Skeletal muscle satellite cell (primary cell): ENCODE data around the gene PSMB3.
A peak's percentile ranks its signal among the peaks of the same experiment; 100 is the strongest.

Experiments
- H3K27me3 ChIP-seq: 2 replicates; pipeline ENCODE4 v1.7.0; 2013; ENCODE audit warnings: low read length; ENCODE audit not compliant: control insufficient read depth, insufficient read depth
- H3K36me3 ChIP-seq: 2 replicates; pipeline ENCODE4 v1.7.0; 2013; ENCODE audit warnings: mild to moderate bottlenecking, control low read depth, low read length; ENCODE audit not compliant: insufficient read depth
- H3K4me1 ChIP-seq: 2 replicates; pipeline ENCODE4 v1.7.0; 2013; ENCODE audit warnings: low read length; ENCODE audit not compliant: control insufficient read depth, insufficient read depth
- H3K4me2 ChIP-seq: 2 replicates; pipeline ENCODE4 v1.7.0; 2013; ENCODE audit warnings: mild to moderate bottlenecking, low read length
- H3K4me3 ChIP-seq: 2 replicates; pipeline ENCODE4 v1.7.0; 2013; ENCODE audit warnings: low read length
- H3K9ac ChIP-seq: 2 replicates; pipeline ENCODE4 v1.7.0; 2013; ENCODE audit warnings: mild to moderate bottlenecking, low read depth, low read length, moderate library complexity
- H3K9me3 ChIP-seq: replicated peaks from 2 replicates; pipeline ENCODE4 v1.7.0; 2013; ENCODE audit warnings: mild to moderate bottlenecking, control low read depth, low read length

PSMB3 gene

DNA sequence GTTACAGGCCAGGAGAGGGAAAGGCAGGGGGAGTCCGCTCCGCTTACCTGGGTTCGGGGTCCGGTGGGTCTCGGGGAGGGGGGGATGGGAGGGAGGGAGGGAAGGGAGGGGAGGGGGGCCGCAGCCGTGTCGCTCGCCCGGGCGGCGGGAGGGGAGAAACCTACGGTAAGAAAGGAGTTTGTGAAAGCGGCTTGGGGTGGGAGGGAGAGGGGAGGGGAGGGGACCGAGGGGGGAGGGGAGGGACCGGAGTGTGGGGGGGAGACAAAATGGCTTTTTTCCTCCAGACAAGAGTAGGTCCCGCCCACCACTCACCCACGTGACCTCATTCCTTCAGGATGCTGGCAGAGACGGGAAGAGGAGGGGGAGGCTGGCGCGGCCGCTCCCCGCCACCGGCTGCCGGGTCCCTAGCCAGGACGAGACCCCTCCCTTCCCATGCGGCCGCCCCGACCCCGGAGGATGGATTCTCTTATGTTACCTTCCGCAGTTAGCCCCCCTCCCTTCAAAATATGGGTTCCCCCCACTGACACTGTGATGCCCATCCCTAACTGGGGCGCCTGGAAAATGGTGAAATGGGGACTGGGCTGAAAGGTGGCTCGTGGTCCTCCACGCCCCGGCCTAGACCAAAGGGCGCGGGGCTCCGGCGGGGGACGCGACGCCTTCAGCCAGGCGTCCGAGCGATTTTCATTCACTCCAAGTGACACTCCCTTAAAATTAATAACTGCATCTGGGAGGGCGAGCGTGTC lies 4.2 kb upstream of the PSMB3 start, which contains the start of gene PCGF2:
Gene PCGF2, minus strand, starts transcription at position 188 of the 743 bp plus-strand sequence. CDS start 7,934 bp downstream, outside the sequence.
- H3K27me3 ChIP-seq, result no peaks in the 10 kb centered on the region
- H3K4me1 ChIP-seq, result peaks cover 36% of the 10 kb centered on the region
- peak within 1 kb of the TSS; percentile 96 for H3K4me3 ChIP-seq
- peak within 1 kb of the TSS; percentile 93 for H3K9ac ChIP-seq
- H3K4me2 ChIP-seq, result peak within 1 kb of the TSS; percentile 97
- H3K9me3 ChIP-seq, result no peaks in the 10 kb centered on the region
- no peaks in the 10 kb centered on the region for H3K36me3 ChIP-seq

GRCh38 chr17:38748892-38749222 lies 3.7 kb upstream of the PSMB3 start:
- Histone ChIP-seq H3K4me1 (peaks cover 36% of the 10 kb centered on the region), H3K9ac (peak overlapping the region; percentile 80), H3K9me3 (no peaks in the 10 kb centered on the region), H3K27me3 (no peaks in the 10 kb centered on the region), H3K4me2 (peak overlapping the region; percentile 97), H3K4me3 (peak overlapping the region; percentile 96), H3K36me3 (peaks cover 2% of the 10 kb centered on the region)

GRCh38 chr17:38749223-38750043 lies 3.1 kb upstream of the PSMB3 start:
- no peaks in the 10 kb centered on the region for H3K27me3 ChIP-seq
- H3K9ac ChIP-seq, result peak overlapping the region; percentile 80
- H3K4me3 ChIP-seq, result peak overlapping the region; percentile 96
- H3K4me1 ChIP-seq, result peaks cover 38% of the 10 kb centered on the region
- peak overlapping the region; percentile 97 for H3K4me2 ChIP-seq
- no peaks in the 10 kb centered on the region for H3K9me3 ChIP-seq
- H3K36me3 ChIP-seq, result peaks cover 5% of the 10 kb centered on the region

DNA sequence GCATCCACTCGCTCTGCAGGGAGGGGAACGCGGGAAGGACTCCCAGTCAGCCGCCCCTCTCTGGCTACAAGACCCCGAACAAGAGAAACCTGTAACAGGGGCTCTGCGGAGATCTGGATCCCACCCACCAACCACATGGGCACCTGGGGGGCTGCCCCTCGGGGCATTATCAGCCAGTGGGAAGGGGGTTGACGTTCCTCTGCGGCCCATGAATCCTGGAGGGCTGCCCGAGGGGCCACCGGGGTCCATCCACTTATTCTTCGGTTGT lies 2.6 kb upstream of the PSMB3 start:
- H3K27me3 ChIP-seq, result no peaks in the 10 kb centered on the region
- H3K4me3 ChIP-seq, result peak overlapping the region; percentile 96
- peak overlapping the region; percentile 97 for H3K4me2 ChIP-seq
- H3K9me3 ChIP-seq, result no peaks in the 10 kb centered on the region
- H3K4me1 ChIP-seq, result peaks cover 38% of the 10 kb centered on the region
- peak overlapping the region; percentile 80 for H3K9ac ChIP-seq
- H3K36me3 ChIP-seq, result peaks cover 9% of the 10 kb centered on the region

DNA sequence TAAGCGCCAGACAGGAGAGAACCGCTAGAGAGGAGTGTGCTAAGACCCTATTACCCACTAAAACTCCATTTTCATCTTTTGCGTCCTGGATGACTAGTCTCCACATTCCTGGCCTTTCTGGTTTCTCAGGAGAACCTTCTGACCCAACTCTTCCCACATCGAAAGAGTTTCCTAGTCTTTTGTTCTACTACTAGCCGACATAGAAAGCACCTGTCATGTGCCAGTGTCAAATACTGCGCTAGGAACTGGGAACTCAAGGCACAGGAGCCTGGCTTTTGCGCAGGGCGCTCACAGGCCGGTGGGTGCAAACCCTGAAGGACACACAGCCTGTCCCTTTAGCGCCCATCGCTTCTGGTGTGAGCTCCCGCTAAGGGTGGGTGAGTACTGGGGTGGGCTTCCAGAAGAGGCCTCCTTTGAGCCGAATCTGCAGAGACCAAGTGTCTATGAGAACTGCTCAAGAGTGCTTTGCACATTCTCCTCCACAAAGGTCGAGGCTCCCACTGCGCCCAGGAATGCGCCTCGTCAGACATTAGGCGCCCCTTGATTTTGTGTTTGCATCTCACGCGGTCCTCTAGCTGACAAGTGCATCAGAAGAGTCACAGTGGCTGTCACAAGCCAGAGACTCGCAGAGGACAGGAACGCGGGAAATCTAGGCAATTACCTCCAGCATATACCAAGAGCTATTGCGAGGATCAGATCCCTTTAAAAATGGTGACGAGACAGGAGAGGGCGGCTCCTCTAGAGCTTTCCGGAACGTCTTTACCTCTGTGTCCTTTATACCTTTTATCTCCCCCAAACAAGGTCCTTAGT lies 2.0 kb upstream of the PSMB3 start:
- H3K27me3 ChIP-seq, result no peaks in the 10 kb centered on the region
- H3K4me3 ChIP-seq, result peak overlapping the region; percentile 96
- peak overlapping the region; percentile 80 for H3K9ac ChIP-seq
- H3K4me2 ChIP-seq, result peak overlapping the region; percentile 97
- peaks cover 36% of the 10 kb centered on the region for H3K4me1 ChIP-seq
- peaks cover 9% of the 10 kb centered on the region for H3K36me3 ChIP-seq
- no peaks in the 10 kb centered on the region for H3K9me3 ChIP-seq

GRCh38 chr17:38751144-38751807 lies 1.3 kb upstream of the PSMB3 start:
- H3K27me3 ChIP-seq, result no peaks in the 10 kb centered on the region
- H3K4me3 ChIP-seq, result peak overlapping the region; percentile 51
- H3K36me3 ChIP-seq, result peaks cover 17% of the 10 kb centered on the region
- no peaks in the 10 kb centered on the region for H3K9me3 ChIP-seq
- H3K4me2 ChIP-seq, result peak overlapping the region; percentile 72
- no peak overlapping the region for H3K9ac ChIP-seq
- H3K4me1 ChIP-seq, result peaks cover 28% of the 10 kb centered on the region

- peak overlapping the region; percentile 83 for H3K9ac ChIP-seq
- H3K4me1 ChIP-seq, result peaks cover 23% of the 10 kb centered on the region
- H3K36me3 ChIP-seq, result peaks cover 18% of the 10 kb centered on the region
- no peaks in the 10 kb centered on the region for H3K27me3 ChIP-seq
- H3K4me2 ChIP-seq, result peak overlapping the region; percentile 99
- no peaks in the 10 kb centered on the region for H3K9me3 ChIP-seq
- peak overlapping the region; percentile 88 for H3K4me3 ChIP-seq
Measured at GRCh38 chr17:38751808-38752307, 683 bp upstream of the PSMB3 start.

DNA sequence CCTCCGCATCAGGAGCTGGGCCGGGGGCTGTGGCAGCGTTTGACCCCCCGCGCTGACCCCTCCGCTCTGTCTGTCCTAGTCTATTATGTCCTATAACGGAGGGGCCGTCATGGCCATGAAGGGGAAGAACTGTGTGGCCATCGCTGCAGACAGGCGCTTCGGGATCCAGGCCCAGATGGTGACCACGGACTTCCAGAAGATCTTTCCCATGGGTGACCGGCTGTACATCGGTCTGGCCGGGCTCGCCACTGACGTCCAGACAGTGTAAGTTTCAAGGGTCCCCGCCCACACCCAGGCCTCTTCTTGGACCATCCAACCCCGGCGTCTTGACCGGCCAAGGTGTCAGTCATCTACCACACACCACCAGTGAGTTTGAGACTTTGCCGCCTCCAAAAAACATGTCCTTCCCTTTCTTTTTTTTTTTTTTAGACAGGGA lies 548 bp downstream of the PSMB3 start:
- Histone ChIP-seq H3K4me2 (peak overlapping the region; percentile 96), H3K27me3 (no peaks in the 10 kb centered on the region), H3K9me3 (no peaks in the 10 kb centered on the region), H3K4me3 (peak overlapping the region; percentile 88), H3K9ac (peak overlapping the region; percentile 91), H3K4me1 (peaks cover 23% of the 10 kb centered on the region), H3K36me3 (peaks cover 23% of the 10 kb centered on the region)

DNA sequence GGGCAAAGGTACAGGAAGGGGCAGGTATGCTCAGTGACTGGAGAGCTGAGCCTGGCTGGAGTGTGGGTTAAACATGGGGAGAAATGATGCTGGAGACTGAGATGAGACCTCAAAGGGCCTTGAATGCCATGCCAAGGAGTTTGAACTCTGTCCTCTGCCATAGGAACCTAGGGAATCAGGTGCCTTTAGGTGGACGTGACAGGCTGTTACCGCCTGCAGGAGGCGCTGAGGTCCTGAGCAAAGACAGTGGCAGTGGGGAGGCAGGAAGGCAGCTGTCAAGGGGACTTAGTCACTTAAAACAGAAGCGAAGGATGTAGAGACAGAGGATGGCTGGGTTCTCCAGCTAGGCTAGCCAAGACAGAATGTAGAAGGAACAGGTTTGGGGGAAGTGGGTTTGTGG lies 9.1 kb downstream of the PSMB3 start:
- peaks cover 69% of the 10 kb centered on the region for H3K36me3 ChIP-seq
- H3K4me1 ChIP-seq, result no peaks in the 10 kb centered on the region
- no peaks in the 10 kb centered on the region for H3K27me3 ChIP-seq
- H3K9ac ChIP-seq, result no peak overlapping the region
- H3K4me3 ChIP-seq, result no peak overlapping the region
- no peak overlapping the region for H3K4me2 ChIP-seq
- H3K9me3 ChIP-seq, result no peaks in the 10 kb centered on the region

GRCh38 chr17:38762231-38762630 lies 9.7 kb downstream of the PSMB3 start:
- Histone ChIP-seq H3K4me3 (no peak overlapping the region), H3K36me3 (peaks cover 74% of the 10 kb centered on the region), H3K4me1 (no peaks in the 10 kb centered on the region), H3K27me3 (no peaks in the 10 kb centered on the region), H3K9ac (no peak overlapping the region), H3K9me3 (no peaks in the 10 kb centered on the region), H3K4me2 (no peak overlapping the region)

DNA sequence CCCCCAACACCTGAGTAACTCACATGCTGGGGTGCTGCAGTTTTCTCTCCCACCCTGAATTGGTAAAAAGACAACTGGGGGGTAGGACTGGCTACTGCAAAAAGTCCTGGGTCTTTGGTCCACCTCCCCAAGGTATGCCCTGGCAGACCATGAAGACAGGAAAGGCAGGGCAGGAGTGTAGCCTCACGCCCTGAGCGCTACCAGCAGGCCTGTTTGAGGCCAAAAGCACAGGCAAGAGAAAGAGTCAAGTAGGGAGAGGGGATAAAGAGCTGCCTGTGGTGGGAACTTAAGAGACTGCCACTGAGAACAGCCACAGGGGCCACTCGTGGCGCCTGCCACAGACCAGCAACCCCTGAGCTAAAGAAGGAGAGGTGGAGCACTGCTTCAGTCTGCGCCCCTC lies 13.8 kb downstream of the PSMB3 start:
- peaks cover 84% of the 10 kb centered on the region for H3K36me3 ChIP-seq
- no peak overlapping the region for H3K4me2 ChIP-seq
- H3K4me1 ChIP-seq, result no peaks in the 10 kb centered on the region
- H3K4me3 ChIP-seq, result no peak overlapping the region
- no peak overlapping the region for H3K9ac ChIP-seq
- H3K27me3 ChIP-seq, result no peaks in the 10 kb centered on the region
- no peaks in the 10 kb centered on the region for H3K9me3 ChIP-seq
